VCaP (cell line): ENCODE measurements around the gene LARGE1.
A peak's percentile ranks its signal among the peaks of the same experiment; 100 is the strongest.

ENCODE experiments used
- H3K27ac ChIP-seq: fragments of 450-650 bp; 2 replicates; pipeline ENCODE4 v1.5.1; 2017
- TF ChIP-seq, protein P1 (sequence below): fragments of 450-650 bp; conservative IDR thresholded peaks from 2 replicates; pipeline ENCODE4 v1.5.1; 2017; ENCODE audit warnings: mild to moderate bottlenecking, moderate library complexity

Gene LARGE1

DNA sequence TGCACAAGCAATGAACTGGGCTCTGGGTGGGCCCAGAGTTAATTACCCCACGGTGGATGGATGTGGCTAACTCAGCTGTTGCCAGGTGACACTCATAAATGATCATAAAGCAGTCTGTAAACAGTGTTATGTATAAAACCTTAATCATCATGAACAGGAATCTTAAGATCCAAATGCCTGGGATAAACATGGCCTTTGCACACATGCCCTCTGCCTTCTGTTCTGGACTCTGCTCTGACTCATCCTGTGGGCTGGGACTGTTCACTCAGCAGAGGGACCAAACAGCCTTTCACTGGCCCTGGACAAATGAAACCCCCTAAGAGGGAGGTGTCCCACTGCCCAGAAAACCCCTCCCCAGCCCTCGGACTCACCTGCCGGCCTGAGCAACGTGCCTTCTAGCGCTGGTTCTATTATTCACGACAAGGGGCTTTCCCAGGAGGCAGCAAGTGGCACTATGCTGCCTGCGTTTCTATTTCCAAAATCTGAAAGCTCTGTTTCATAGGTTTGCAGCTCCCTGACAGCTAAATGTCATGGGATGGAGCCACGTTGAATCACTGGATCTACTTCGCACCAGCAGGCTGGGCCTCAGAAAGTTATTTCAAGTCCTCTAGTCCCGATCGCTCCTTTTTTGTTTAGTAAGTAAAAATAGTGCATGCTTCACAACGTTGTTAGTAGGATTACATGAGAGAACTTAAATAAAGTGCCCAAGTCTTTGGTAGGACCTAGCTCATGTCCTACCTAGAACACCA is 53.0 kb downstream of the LARGE1 start:
- TF ChIP-seq, protein P1, sequence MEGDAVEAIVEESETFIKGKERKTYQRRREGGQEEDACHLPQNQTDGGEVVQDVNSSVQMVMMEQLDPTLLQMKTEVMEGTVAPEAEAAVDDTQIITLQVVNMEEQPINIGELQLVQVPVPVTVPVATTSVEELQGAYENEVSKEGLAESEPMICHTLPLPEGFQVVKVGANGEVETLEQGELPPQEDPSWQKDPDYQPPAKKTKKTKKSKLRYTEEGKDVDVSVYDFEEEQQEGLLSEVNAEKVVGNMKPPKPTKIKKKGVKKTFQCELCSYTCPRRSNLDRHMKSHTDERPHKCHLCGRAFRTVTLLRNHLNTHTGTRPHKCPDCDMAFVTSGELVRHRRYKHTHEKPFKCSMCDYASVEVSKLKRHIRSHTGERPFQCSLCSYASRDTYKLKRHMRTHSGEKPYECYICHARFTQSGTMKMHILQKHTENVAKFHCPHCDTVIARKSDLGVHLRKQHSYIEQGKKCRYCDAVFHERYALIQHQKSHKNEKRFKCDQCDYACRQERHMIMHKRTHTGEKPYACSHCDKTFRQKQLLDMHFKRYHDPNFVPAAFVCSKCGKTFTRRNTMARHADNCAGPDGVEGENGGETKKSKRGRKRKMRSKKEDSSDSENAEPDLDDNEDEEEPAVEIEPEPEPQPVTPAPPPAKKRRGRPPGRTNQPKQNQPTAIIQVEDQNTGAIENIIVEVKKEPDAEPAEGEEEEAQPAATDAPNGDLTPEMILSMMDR, result no peak
- peak overlapping the region; percentile 37; the same call in 1 of the 2 replicates for H3K27ac ChIP-seq

DNA sequence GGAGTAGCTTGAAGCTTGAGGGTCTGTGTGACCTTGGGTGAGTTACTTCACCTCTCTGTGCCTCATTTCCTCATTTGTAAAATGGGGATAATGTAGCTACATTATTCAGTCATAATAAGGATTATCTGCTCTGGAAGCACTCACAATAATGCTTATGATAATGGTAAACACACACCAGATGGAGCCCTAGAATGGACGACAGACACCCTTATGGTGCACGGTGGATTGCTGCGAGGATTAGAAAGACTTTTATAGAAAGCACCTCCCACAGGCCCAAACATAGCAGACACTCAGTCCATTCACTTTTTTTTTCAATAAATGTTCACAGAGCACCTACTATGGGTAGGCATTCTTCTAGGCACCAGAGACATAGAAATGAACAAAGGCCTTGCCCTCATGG is 53.8 kb downstream of the LARGE1 start:
- no peak overlapping the region for H3K27ac ChIP-seq
- TF ChIP-seq, protein P1, result no peak

GRCh38 chr22:33865996-33866395 is 54.3 kb downstream of the LARGE1 start:
- H3K27ac ChIP-seq, result no peak overlapping the region
- TF ChIP-seq, protein P1, result no peak

DNA sequence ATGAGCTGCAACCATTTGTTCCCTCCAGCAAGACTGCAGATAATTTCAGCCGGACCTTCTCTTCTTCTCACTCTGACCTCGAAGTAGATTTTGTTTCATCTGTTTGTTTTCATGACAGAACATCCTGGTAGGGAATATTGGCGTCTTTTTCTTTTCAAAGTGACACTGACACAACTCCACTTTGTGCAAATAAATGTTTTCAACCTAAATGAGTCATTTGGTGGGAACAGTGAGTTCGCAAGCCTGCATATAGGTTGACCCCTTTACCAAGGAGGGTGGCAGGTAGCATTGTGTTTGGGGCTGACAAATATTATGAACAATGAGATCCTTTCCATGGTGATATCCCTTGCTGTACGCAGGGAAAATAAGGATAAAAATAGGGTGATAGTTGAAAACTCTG is 55.0 kb downstream of the LARGE1 start:
- TF ChIP-seq, protein P1, result no peak
- H3K27ac ChIP-seq, result no peak overlapping the region

GRCh38 chr22:33864723-33865130 is 55.5 kb downstream of the LARGE1 start:
- TF ChIP-seq, protein P1, result no peak
- H3K27ac ChIP-seq, result no peak overlapping the region

DNA sequence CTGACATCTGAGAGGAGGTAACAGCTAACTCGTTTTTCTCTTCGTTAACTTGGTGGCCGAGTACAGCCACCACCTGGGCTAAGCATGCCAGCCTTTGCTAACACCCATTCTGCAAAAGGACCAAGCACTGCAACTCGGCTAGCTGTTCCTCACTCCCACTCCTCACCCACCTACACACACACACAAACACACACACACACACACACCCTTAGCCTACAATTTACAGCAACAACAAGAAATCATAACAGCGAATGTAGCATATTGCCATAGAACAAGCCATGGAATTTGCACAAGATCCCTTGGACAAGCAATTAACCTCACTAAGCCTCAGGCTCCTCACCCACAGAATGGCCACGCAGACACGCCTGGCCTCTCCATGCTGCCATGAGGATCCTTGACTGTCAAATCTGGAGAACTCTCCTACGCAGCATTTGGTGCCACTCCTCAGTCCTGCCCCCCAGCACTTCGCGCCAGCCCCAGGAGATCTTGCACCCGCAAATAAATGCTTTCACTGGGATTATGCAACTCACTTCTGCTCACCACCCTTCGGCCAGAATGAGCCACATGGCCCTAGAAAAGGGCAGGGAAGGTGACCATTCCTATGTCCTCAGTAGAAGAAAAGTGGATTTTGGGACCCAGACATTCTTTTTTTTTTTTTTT is 58.9 kb downstream of the LARGE1 start:
- TF ChIP-seq, protein P1, result no peak
- H3K27ac ChIP-seq, result no peak overlapping the region

DNA sequence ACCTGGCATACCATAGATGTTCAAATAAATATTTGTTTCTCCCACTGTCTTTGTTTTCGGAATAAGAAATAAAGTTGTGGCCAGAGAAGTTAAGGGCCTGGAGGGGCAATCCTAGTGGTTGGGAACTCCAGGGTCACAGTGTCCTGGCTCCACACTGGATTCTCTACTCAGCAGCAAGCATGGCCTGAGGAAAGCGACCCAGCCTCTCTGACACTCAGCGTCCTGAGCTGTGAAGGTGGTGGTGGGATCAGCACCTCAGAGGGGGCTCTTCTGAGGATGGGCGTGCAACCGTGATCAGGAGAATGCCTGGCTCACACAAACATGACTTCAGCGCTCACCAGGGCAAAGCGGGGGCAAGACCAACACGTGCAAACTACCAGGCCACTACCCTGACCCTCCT is 59.9 kb downstream of the LARGE1 start:
- H3K27ac ChIP-seq, result no peak overlapping the region
- TF ChIP-seq, protein P1, result no peak
